Measurements from ENCODE around the gene LRRC9. TPM values are rescaled to one million over a fixed set of nuclear protein-coding genes. Genes with fewer than 3 reads are reported as not detected.

Gene LRRC9
- under 1 TPM in 1 of 2 donors, not detected in 1; 0.11 TPM for total RNA-seq

DNA sequence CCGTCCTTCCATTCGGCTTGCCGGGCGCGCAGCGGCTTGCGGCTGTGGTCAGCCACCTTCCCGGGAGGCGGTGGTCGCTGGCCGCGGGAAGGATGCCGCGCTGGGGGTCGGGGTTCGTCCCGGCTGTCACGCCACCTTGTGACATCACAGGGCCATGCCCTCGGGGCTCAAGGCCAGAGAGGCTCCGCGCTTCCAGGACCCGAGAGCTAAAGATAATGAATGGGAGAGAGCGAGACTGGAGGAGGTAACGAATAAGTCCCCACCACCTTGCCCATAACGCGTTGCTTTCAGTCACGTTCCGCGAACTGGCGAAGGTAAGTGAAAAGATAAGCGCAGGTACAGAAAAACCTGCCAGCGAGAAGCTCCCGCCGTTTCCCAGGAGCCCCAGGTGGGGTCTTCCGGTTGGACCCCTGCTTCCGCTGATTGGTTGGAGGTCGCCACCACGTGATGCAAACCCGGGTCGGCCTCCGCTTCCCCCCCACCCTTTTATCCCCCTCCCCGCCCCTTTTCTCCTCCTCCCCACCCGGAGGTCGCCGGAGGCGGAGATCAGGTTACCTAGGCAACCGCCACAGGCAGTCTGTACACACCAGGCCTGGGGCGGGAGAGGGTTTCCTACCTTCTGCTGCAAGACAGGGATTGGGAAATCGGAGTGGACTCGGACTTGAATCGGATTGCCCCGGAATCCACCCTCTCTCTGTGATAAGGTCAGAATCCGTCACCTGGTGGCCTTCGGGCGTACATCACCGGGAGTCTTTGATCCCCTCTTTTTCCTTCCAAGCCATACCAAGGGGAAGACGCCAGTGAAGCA, at the start of gene LRRC9:
LRRC9 (plus strand) TSS at position 575 of the 808 bp plus-strand sequence.
- no peaks in the 10 kb centered on the region for H3K27me3 ChIP-seq
- no peak within 1 kb of the TSS for H3K27ac ChIP-seq
- H3K4me1 ChIP-seq, result peaks cover 0 to 9% of the 10 kb centered on the region in 2 donors
- no peaks in the 10 kb centered on the region for H3K9me3 ChIP-seq
- DNase-seq (ENCODE audit: low spot score), result no peak
- TF ChIP-seq, protein P1, sequence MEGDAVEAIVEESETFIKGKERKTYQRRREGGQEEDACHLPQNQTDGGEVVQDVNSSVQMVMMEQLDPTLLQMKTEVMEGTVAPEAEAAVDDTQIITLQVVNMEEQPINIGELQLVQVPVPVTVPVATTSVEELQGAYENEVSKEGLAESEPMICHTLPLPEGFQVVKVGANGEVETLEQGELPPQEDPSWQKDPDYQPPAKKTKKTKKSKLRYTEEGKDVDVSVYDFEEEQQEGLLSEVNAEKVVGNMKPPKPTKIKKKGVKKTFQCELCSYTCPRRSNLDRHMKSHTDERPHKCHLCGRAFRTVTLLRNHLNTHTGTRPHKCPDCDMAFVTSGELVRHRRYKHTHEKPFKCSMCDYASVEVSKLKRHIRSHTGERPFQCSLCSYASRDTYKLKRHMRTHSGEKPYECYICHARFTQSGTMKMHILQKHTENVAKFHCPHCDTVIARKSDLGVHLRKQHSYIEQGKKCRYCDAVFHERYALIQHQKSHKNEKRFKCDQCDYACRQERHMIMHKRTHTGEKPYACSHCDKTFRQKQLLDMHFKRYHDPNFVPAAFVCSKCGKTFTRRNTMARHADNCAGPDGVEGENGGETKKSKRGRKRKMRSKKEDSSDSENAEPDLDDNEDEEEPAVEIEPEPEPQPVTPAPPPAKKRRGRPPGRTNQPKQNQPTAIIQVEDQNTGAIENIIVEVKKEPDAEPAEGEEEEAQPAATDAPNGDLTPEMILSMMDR (IDR thresholded peaks at IDR 0.05), result no peak
- peak within 1 kb of the TSS; percentile 22 to 44 for H3K4me3 ChIP-seq
- no peaks in the 10 kb centered on the region for H3K36me3 ChIP-seq

DNA sequence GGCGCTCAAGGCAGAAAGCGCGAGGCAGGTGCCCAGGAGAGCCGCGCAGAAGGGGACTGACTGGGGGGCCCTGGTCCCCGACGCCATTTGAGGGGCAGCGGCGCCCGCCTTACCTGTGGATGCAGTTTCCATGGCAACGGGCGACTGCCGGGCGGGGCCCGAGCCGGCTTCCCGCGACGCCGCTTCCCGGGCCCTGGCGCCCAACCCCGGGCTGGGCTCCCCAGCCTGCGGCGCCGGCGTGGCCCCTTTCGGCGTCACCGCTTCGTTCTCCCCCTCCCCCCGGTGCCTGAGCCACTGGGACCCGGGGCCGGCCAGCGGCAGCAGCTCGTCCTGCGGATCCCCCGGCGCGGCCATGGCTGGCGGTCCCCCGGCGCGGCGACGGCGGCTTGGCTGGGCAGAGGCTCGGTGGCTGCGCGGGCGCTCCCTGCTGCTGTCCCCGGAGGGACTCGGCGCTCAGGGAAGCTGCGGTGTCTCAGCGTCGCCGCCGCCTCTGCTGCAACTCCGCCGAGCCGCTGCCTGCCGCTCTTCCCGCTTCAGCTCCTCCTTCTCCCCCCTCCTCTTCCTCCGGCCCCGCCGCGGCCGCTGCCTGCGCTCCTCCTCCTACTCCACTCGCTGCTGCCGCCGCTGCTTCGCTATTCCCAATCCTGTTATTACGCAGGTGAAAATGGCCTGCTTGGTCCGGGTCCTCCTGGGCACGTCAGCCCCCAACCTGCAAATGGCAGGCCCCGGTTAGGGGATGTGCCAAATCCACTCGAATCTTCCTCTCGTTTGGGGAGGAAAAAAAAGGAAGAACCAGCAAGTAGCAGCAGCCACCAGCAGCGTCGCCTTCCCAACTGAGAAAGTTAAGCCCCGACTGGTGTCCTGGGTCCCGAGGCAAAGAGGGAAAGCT, 49.4 kb upstream of the LRRC9 start, which contains the start of gene RTN1:
RTN1 (minus strand) TSS at position 500 of the 889 bp plus-strand sequence; CDS start at position 354, 146 bp downstream.
- Histone ChIP-seq H3K27me3 (peaks cover 0 to 7% of the 10 kb centered on the region in 2 donors), H3K4me1 (peaks cover 0 to 17% of the 10 kb centered on the region in 2 donors), H3K9me3 (no peaks in the 10 kb centered on the region), H3K27ac (peak within 1 kb of the TSS in 1 of 2 donors; percentile 21), H3K36me3 (no peaks in the 10 kb centered on the region), H3K4me3 (peak within 1 kb of the TSS; percentile 44 to 62)
- TF ChIP-seq, protein P1 (IDR thresholded peaks at IDR 0.05), result no peak
- DNase-seq (ENCODE audit: low spot score), result no peak

DNA sequence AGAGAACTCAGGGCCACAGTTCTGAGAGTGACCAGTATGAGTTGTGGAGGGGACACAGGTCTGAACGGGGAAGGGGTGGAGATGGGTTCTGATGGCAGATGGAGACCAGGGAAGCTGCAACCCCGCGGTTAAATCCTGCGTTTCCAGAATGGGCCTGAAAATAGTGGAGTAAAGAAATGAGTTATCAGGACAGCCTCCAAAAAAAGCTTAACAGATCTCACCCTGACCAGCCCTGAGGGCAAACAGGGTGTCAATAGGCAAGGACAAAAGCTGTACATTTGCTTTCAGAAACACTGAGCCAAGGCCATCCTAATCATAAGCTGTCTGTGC, 48.8 kb upstream of the LRRC9 start:
- Histone ChIP-seq H3K4me3 (peak overlapping the region; percentile 44 to 62), H3K36me3 (no peaks in the 10 kb centered on the region), H3K9me3 (no peaks in the 10 kb centered on the region), H3K4me1 (peaks cover 0 to 17% of the 10 kb centered on the region in 2 donors), H3K27me3 (peaks cover 0 to 7% of the 10 kb centered on the region in 2 donors), H3K27ac (no peak overlapping the region)
- TF ChIP-seq, protein P1 (IDR thresholded peaks at IDR 0.05), result no peak
- DNase-seq (ENCODE audit: low spot score), result no peak

DNA sequence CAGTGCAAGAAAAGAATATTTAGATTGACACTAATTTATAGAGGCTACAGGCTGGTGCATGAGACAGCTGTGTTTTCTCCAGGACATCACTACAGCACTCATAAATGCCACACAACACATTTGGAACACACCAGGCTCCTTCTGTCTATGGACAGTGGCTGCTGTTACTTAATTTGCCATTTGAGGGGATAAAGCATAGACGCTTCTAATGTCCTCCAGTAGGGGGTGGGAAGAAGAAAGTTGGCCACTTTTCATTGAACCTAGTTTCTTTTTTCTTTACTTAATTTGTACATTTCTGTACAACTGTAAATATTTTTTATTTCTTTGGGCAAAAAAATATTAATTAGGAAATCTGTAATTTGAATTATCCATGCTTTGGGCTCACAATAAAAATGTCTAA, 37.0 kb upstream of the LRRC9 start:
- TF ChIP-seq, protein P1 (IDR thresholded peaks at IDR 0.05), result no peak
- Histone ChIP-seq H3K4me1 (no peaks in the 10 kb centered on the region), H3K27ac (no peak overlapping the region), H3K27me3 (no peaks in the 10 kb centered on the region), H3K36me3 (no peaks in the 10 kb centered on the region), H3K4me3 (no peak overlapping the region), H3K9me3 (no peaks in the 10 kb centered on the region)
- no peak for DNase-seq (ENCODE audit: low spot score)

DNA sequence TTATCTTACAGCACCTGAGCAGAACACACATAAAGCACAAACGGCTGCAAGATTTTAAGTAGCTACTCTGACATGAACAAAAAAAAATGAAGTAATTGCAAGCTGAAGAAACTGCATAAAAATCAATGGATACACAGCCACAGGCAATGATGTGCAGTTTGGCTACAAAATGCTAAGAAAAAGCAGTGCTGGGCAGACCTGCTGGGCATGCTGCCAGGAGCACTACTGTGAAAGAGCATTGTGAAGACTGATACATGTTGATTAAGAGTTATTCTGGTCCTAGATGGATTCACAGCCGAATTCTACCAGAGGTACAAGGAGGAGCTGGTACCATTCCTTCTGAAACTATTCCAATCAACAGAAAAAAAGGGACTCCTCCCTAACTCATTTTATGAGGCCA, 29.3 kb upstream of the LRRC9 start:
- Histone ChIP-seq H3K9me3 (no peaks in the 10 kb centered on the region), H3K4me1 (no peaks in the 10 kb centered on the region), H3K27me3 (no peaks in the 10 kb centered on the region), H3K27ac (no peak overlapping the region), H3K4me3 (no peak overlapping the region), H3K36me3 (no peaks in the 10 kb centered on the region)
- DNase-seq (ENCODE audit: low spot score), result no peak
- TF ChIP-seq, protein P1 (IDR thresholded peaks at IDR 0.05), result no peak

Measured in right atrium auricular region (tissue), 2 donors.